Astrocyte of the spinal cord (primary cell): ENCODE data around the gene ECSIT.
"Not testable (repeated sequence)": the region's sequence is repeated elsewhere in the genome, so short reads cannot be mapped to it uniquely, and the experiment has no call there.

Experiments
- DNase-seq: peaks from one replicate; pipeline ENCODE4 v3.0.0; 2011; ENCODE audit warnings: low read depth, low spot score
- H3K4me3 ChIP-seq: 2 replicates; pipeline ENCODE4 v1.5.1; 2011; ENCODE audit warnings: low read depth, mild to moderate bottlenecking, low read length, moderate library complexity
- CTCF ChIP-seq: IDR thresholded peaks from 2 replicates; pipeline ENCODE4 v1.5.1; 2012; ENCODE audit warnings: low read depth, mild to moderate bottlenecking, low read length, inconsistent platforms
- in situ Hi-C: cut with HindIII; loops from 2 replicates; pipeline ENCODE4 v1.10.0; 2017; ENCODE audit warnings: low sequenced_read_pairs

The ECSIT gene

GRCh38 chr19:11528551-11529341 lies at the start of gene ECSIT:
TSS of gene ECSIT (minus strand) at chr19:11529134. CDS start at chr19:11519170, 9,964 bp downstream.
- peak within 1 kb of the TSS; percentile 82 for H3K4me3 ChIP-seq
- TF ChIP-seq CTCF, result no peak
- DNase-seq, result peak; percentile 99
- in situ Hi-C loops, result no loop called here

GRCh38 chr19:11577451-11578257 lies 48.7 kb upstream of the ECSIT start, which contains the start of gene ACP5:
TSS of gene ACP5 (minus strand) at chr19:11577645. CDS start at chr19:11577317, 328 bp downstream.
- no peak within 1 kb of the TSS for H3K4me3 ChIP-seq
- DNase-seq, result no peak
- in situ Hi-C loops, result no loop called here
- no peak for TF ChIP-seq CTCF

- no peak for DNase-seq
- no peak for TF ChIP-seq CTCF
- no peak overlapping the region for H3K4me3 ChIP-seq
- in situ Hi-C loops, result no loop called here
Measured at GRCh38 chr19:11576227-11576626, 47.3 kb upstream of the ECSIT start.

- no peak for DNase-seq
Measured at GRCh38 chr19:11574689-11575088, 45.8 kb upstream of the ECSIT start.

GRCh38 chr19:11573763-11574162 lies 44.8 kb upstream of the ECSIT start:
- H3K4me3 ChIP-seq, in situ Hi-C loops, DNase-seq: not testable (repeated sequence)

More at GRCh38 chr19:11574689-11575088, 45.8 kb upstream of the ECSIT start:
- no peak overlapping the region for H3K4me3 ChIP-seq
- TF ChIP-seq CTCF, result no peak
- in situ Hi-C loops, result no loop called here

- in situ Hi-C loops, H3K4me3 ChIP-seq: not testable (repeated sequence)
Measured at GRCh38 chr19:11573354-11573753, 44.4 kb upstream of the ECSIT start.

GRCh38 chr19:11570039-11570462 lies 41.1 kb upstream of the ECSIT start:
- no peak overlapping the region for H3K4me3 ChIP-seq
- no peak for DNase-seq
- in situ Hi-C loops, result no loop called here
- TF ChIP-seq CTCF, result no peak

More at GRCh38 chr19:11573354-11573753, 44.4 kb upstream of the ECSIT start:
- not testable (repeated sequence) for DNase-seq
